Measurements from ENCODE around the gene IGF2BP2.

GRCh38 chr3:185867650-185868049, 42.8 kb upstream of the IGF2BP2 start:
- TF ChIP-seq CTCF (IDR thresholded peaks at IDR 0.05; ENCODE audit: low read depth, low read length) = no peak
- TF ChIP-seq EZH2phosphoT487 (IDR thresholded peaks at IDR 0.05; ENCODE audit: low read depth) = no peak

All from OCI-LY3 (cell line).